K562 (cell line): ENCODE measurements around the gene TOMM70. TPM values are rescaled to one million over a fixed set of nuclear protein-coding genes. Genes with fewer than 3 reads are reported as not detected.
A peak's percentile ranks its signal among the peaks of the same experiment; 100 is the strongest.

Experiments used
- ATAC-seq: fragments of 200-7000 bp; cut with Tn5 transposase; 3 replicates; pipeline ENCODE4 v1.9.1; 2020; ENCODE audit warnings: moderate library complexity
- BruUV-seq: library from RNA; stranded (reverse); fragments of 400-500 nt; replicated peaks from 2 replicates; lab custom pipeline; 2021; lab: Mats Ljungman, UMichigan
- CTCF ChIA-PET: fragments of 300-600 bp; formaldehyde crosslinking; extraction: SDS; loops from one replicate; lab custom pipeline; 2021; ENCODE audit warnings: low intra/inter-chr PET ratio; lab: Yijun Ruan, JAX
- POLR2A ChIA-PET: fragments of 300-600, 350-650 bp; sonication (Branson Sonifier 250); formaldehyde crosslinking; extraction: SDS; loops from one replicate; lab custom pipeline; 2021; ENCODE audit warnings: antibody characterized with exemption, inconsistent platforms; lab: Yijun Ruan, JAX
- DNase-seq, 4 experiments: peaks; one replicate each; pipeline versions ENCODE4 v3.0.0 to v3.0.0-alpha.2; 2011 to 2018; ENCODE audit warnings: low spot score in 3 of 4, mixed read lengths in 3 of 4; ENCODE audit errors: extremely low read depth in 1 of 4
- FAIRE-seq: peaks from 2 replicates; lab custom pipeline; 2011; peaks lifted over from hg19 to GRCh38; lab: Jason Lieb, UNC
- H2AFZ ChIP-seq: 2 replicates; pipeline ENCODE4 v1.6.0; 2011; ENCODE audit warnings: low read depth, low read length, control low read depth, inconsistent platforms
- H3K27ac ChIP-seq: fragments of 200-600 bp; 3 replicates; pipeline ENCODE4 v1.8.0; 2011; ENCODE audit warnings: low read depth, mild to moderate bottlenecking, control low read depth, inconsistent platforms, low read length, moderate library complexity, mixed read lengths; ENCODE audit errors: extremely low read depth
- H3K27me3 ChIP-seq, 2 experiments: fragments of 300-600 bp in 1 of 2; 2 replicates in 1 of 2; 3 replicates in 1 of 2; pipeline versions ENCODE4 v1.6.0 to v1.8.0; 2011; ENCODE audit warnings: inconsistent platforms in 2 of 2, low read length in 2 of 2, mild to moderate bottlenecking in 1 of 2, mixed read lengths in 1 of 2, moderate library complexity in 1 of 2; ENCODE audit not compliant: control insufficient read depth in 2 of 2, insufficient read depth in 2 of 2
- H3K36me3 ChIP-seq: fragments of 300-600 bp; 3 replicates; pipeline ENCODE4 v1.8.0; 2011; ENCODE audit warnings: mild to moderate bottlenecking, low read length, inconsistent platforms; ENCODE audit not compliant: control insufficient read depth, insufficient read depth
- H3K4me1 ChIP-seq, 2 experiments: fragments of 200-600 bp in 1 of 2; replicated peaks in 1 of 2; 2 replicates in 1 of 2; 3 replicates in 1 of 2; pipeline versions ENCODE4 v1.5.1 to v1.8.0; 2011; ENCODE audit warnings: inconsistent platforms in 2 of 2, low read length in 2 of 2, mild to moderate bottlenecking in 1 of 2, mixed read lengths in 1 of 2, moderate library complexity in 1 of 2; ENCODE audit not compliant: control insufficient read depth in 2 of 2, insufficient read depth in 2 of 2
- H3K4me2 ChIP-seq: 2 replicates; pipeline ENCODE4 v1.6.1; 2011; ENCODE audit warnings: low read length, control low read depth, inconsistent platforms, mixed read lengths; ENCODE audit not compliant: insufficient read depth
- H3K4me3 ChIP-seq: fragments of 200-600 bp; sonication (generic), shearing (Covaris generic); 2 replicates; pipeline ENCODE4 v1.5.1; 2016; ENCODE audit warnings: control low read depth, inconsistent platforms
- H3K79me2 ChIP-seq: fragments of 200-600 bp; 3 replicates; pipeline ENCODE4 v1.8.0; 2011; ENCODE audit warnings: low read length, inconsistent platforms; ENCODE audit not compliant: control insufficient read depth, insufficient read depth
- H3K9ac ChIP-seq, 2 experiments: 2 replicates each; pipeline versions ENCODE4 v1.6.0 to v1.6.1; 2011; ENCODE audit warnings: low read depth in 2 of 2, low read length in 2 of 2, control low read depth in 1 of 2, inconsistent platforms in 1 of 2, mild to moderate bottlenecking in 1 of 2, mixed read lengths in 1 of 2; ENCODE audit not compliant: insufficient read depth in 1 of 2
- H3K9me1 ChIP-seq: one replicate; pipeline ENCODE4 v1.6.0; 2011; ENCODE audit warnings: inconsistent platforms, mild to moderate bottlenecking, low read length, moderate library complexity; ENCODE audit not compliant: control insufficient read depth, insufficient read depth
- H3K9me3 ChIP-seq: replicated peaks from 2 replicates; pipeline ENCODE4 v1.5.1; 2011; ENCODE audit warnings: low read depth, low read length, inconsistent platforms; ENCODE audit not compliant: control insufficient read depth, insufficient read depth
- H4K20me1 ChIP-seq: replicated peaks from 2 replicates; pipeline ENCODE4 v1.6.1; 2011; ENCODE audit warnings: low read length, inconsistent platforms, mixed read lengths; ENCODE audit not compliant: control insufficient read depth, insufficient read depth
- CBFA2T3 ChIP-seq: fragments of 450-650 bp; IDR thresholded peaks from 2 replicates; pipeline ENCODE4 v1.6.1; 2017
- HMBOX1 ChIP-seq: sonication (generic); IDR thresholded peaks from 2 replicates; pipeline ENCODE4 v1.6.1; 2016
- KAT8 ChIP-seq: fragments of 450-650 bp; IDR thresholded peaks from 2 replicates; pipeline ENCODE4 v1.6.1; 2016; ENCODE audit warnings: low read depth, mild to moderate bottlenecking
- NFIC ChIP-seq: fragments of 450-650 bp; IDR thresholded peaks from 2 replicates; pipeline ENCODE4 v1.6.1; 2017; ENCODE audit warnings: mild to moderate bottlenecking, inconsistent platforms
- TCF3 ChIP-seq: sonication (generic); formaldehyde crosslinking; IDR thresholded peaks from 2 replicates; pipeline ENCODE4 v1.4.0; 2020; ENCODE audit warnings: mild to moderate bottlenecking, missing genetic modification reagents
- WGBS: fragments of 100-300 bp; shearing (Covaris generic); methylation state at CpG from one replicate; pipeline ENCODE4 v1.1.6; 2016; ENCODE audit warnings: low coverage, mixed read lengths; ENCODE audit not compliant: insufficient coverage; ENCODE audit errors: missing lambda C conversion rate; 5-methylcytosine and 5-hydroxymethylcytosine counted together
- in situ Hi-C: fragments of 300-500 bp; cut with MboI; formaldehyde crosslinking; loops from 4 replicates; pipeline ENCODE4 v1.15.0; 2018; ENCODE audit warnings: inconsistent platforms, mixed read lengths
- intact Hi-C: fragments of 100-400 bp; cut with micrococcal nuclease; formaldehyde crosslinking; loops from 2 replicates; pipeline ENCODE4 v1.14.2; 2022
- polyA plus RNA-seq, 8 experiments: library from polyadenylated mRNA; depleted of rRNA in 4 of 8; stranded (reverse) in 5 of 8; unstranded in 3 of 8; fragments of >200 nt; fragmentation: Nextera tagmentation in 2 of 8; fragmentation: Illumina TruSeq in 1 of 8; extraction: Ambion mirVana in 2 of 8; extraction: Trizol in 1 of 8; gene quantifications; 2 replicates each; pipeline versions ENCODE4 v1.2.1 to v1.2.3, GENCODE V29; 2011 to 2014; ENCODE audit warnings: inconsistent platforms in 1 of 8, missing spikeins in 1 of 8
- total RNA-seq, 7 experiments: library from RNA; depleted of rRNA in 6 of 7; stranded (reverse); fragments of >200 nt in 6 of 7; fragmentation: Illumina TruSeq in 2 of 7; extraction: Trizol in 2 of 7; gene quantifications; 2 replicates each; pipeline versions ENCODE4 v1.2.1 to v1.2.3, GENCODE V29; 2011 to 2021; ENCODE audit warnings: low replicate concordance in 1 of 7

TOMM70 gene
- total and polyA plus RNA-seq, 9 of the 15 experiments (the other 6 are each of a cell fraction or from before 2014, with no cell fraction given), result 17.5 to 75.6 (median 54.9) TPM

- H3K36me3 ChIP-seq, result peaks cover 17% of the 10 kb centered on the region; the same call in 2 of the 3 replicates
- WGBS, result 83% methylated on average over 3 of the region's 3 CpGs
Observed at GRCh38 chr3:100354850-100355249, 46.0 kb downstream of the TOMM70 start.

More at GRCh38 chr3:100354850-100355249, 46.0 kb downstream of the TOMM70 start:
- in situ Hi-C loops (no loop called here), intact Hi-C loops (no loop called here)
- no peaks in the 10 kb centered on the region for H3K27me3 ChIP-seq
- no peaks in the 10 kb centered on the region for H3K9me3 ChIP-seq
- FAIRE-seq (no peak), ATAC-seq (no peak), DNase-seq (no peak)
- no peak overlapping the region for H3K4me3 ChIP-seq
- H3K9ac ChIP-seq, result no peak overlapping the region
- H3K79me2 ChIP-seq, result no peaks in the 10 kb centered on the region
- ChIA-PET POLR2A (interaction anchor here (1.0 to 1.6 kb wide), 3 partner anchors 9 to 47 kb away, joined by 3 to 7 read pairs (median 3); partner anchors contain the start of genes LNP1 and TOMM70), CTCF (no interaction called here)
- H3K27ac ChIP-seq, result no peak overlapping the region
- H3K4me1 ChIP-seq, result no peaks in the 10 kb centered on the region; a peak in 2 of 5 replicates
- H2AFZ ChIP-seq, result no peak overlapping the region
- no peaks in the 10 kb centered on the region for H3K9me1 ChIP-seq
- H4K20me1 ChIP-seq, result no peaks in the 10 kb centered on the region
- TF ChIP-seq HMBOX1 (0 out of 2 replicates have a peak, but pooled peaks have one; percentile 36), TCF3 (CRISPR knock-in tag) (peak; percentile 21; the same call in 1 of the 2 replicates), KAT8 (no peak), NFIC (peak; percentile 38; the same call in 1 of the 2 replicates), CBFA2T3 (peak; percentile 22; the same call in 1 of the 2 replicates)
- no TSS peak for BruUV-seq
- no peak overlapping the region for H3K4me2 ChIP-seq
